H1 (cell line): Measurements from ENCODE around the gene RAD51B. TPM values are rescaled to one million over a fixed set of nuclear protein-coding genes. Genes with fewer than 3 reads are reported as not detected.

ENCODE experiments used
- CTCF ChIA-PET: fragments of 300-600 bp; sonication (Branson Sonifier 250); formaldehyde crosslinking; loops from one replicate; lab custom pipeline; 2021; ENCODE audit not compliant: partially characterized antibody; lab: Charles Lee
- POLR2A ChIA-PET: fragments of 300-600 bp; sonication (Branson Sonifier 250); formaldehyde crosslinking; loops from one replicate; lab custom pipeline; 2021; ENCODE audit warnings: inconsistent platforms; ENCODE audit not compliant: partially characterized antibody; lab: Charles Lee
- DNase-seq, 2 experiments: peaks; one replicate each; pipeline versions ENCODE4 v3.0.0 to v3.0.0-alpha.2; 2010 to 2022; ENCODE audit warnings: low spot score in 2 of 2, low read depth in 1 of 2, mixed read lengths in 1 of 2
- FAIRE-seq: peaks from 2 replicates; lab custom pipeline; 2011; peaks lifted over from hg19 to GRCh38; lab: Jason Lieb, UNC
- H2AFZ ChIP-seq: 2 replicates; pipeline ENCODE4 v1.8.1; 2012; ENCODE audit warnings: low read length, inconsistent platforms
- H2AK5ac ChIP-seq: 2 replicates; pipeline ENCODE4 v1.6.1; 2013; ENCODE audit warnings: low read depth, low read length
- H2BK120ac ChIP-seq: replicated peaks from 2 replicates; pipeline ENCODE3; 2013; ENCODE audit warnings: low read depth, low read length, inconsistent platforms
- H2BK12ac ChIP-seq: 2 replicates; pipeline ENCODE4 v1.6.1; 2013; ENCODE audit warnings: low read depth, low read length
- H2BK15ac ChIP-seq: 2 replicates; pipeline ENCODE4 v1.6.1; 2013; ENCODE audit warnings: low read length
- H2BK20ac ChIP-seq: 2 replicates; pipeline ENCODE4 v1.6.1; 2013; ENCODE audit warnings: low read length
- H2BK5ac ChIP-seq: 2 replicates; pipeline ENCODE4 v1.6.1; 2013; ENCODE audit warnings: low read depth, low read length
- H3K14ac ChIP-seq: 2 replicates; pipeline ENCODE4 v1.6.1; 2013; ENCODE audit warnings: inconsistent platforms; ENCODE audit not compliant: insufficient read length
- H3K18ac ChIP-seq: 2 replicates; pipeline ENCODE4 v1.6.1; 2013; ENCODE audit warnings: low read length; ENCODE audit errors: extremely low read depth
- H3K23ac ChIP-seq: 2 replicates; pipeline ENCODE4 v1.6.1; 2013; ENCODE audit warnings: inconsistent platforms; ENCODE audit not compliant: insufficient read length
- H3K23me2 ChIP-seq: 2 replicates; pipeline ENCODE4 v1.6.1; 2013; ENCODE audit warnings: low read depth, low read length
- H3K27ac ChIP-seq: 2 replicates; pipeline ENCODE4 v1.6.1; 2011; ENCODE audit warnings: low read depth, low read length, inconsistent platforms
- H3K27me3 ChIP-seq, 4 experiments: replicated peaks in 1 of 4; 1 replicate in 1 of 4; 2 replicates in 3 of 4; pipeline versions ENCODE4 v1.6.1 to v1.8.1; 2011 to 2013; ENCODE audit warnings: low read length in 3 of 4, mild to moderate bottlenecking in 3 of 4, inconsistent platforms in 2 of 4, mixed read lengths in 2 of 4, moderate library complexity in 1 of 4; ENCODE audit not compliant: control insufficient read depth in 3 of 4, insufficient read depth in 3 of 4; ENCODE audit errors: extremely low read depth in 1 of 4
- H3K36me3 ChIP-seq, 4 experiments: 2 replicates each; pipeline versions ENCODE4 v1.6.1 to v1.8.1; 2011 to 2013; ENCODE audit warnings: mild to moderate bottlenecking in 4 of 4, low read length in 3 of 4, moderate library complexity in 2 of 4, control low read depth in 1 of 4, inconsistent platforms in 1 of 4; ENCODE audit not compliant: insufficient read depth in 4 of 4, control insufficient read depth in 2 of 4
- H3K4ac ChIP-seq: replicated peaks from 2 replicates; pipeline ENCODE3; 2013; ENCODE audit warnings: low read length, low read depth, mixed read lengths, inconsistent platforms; ENCODE audit not compliant: insufficient read length
- H3K4me1 ChIP-seq, 4 experiments: replicated peaks in 1 of 4; 1 replicate in 1 of 4; 2 replicates in 3 of 4; pipeline versions ENCODE4 v1.6.1 to v1.8.1; 2011 to 2013; ENCODE audit warnings: low read length in 3 of 4, inconsistent platforms in 2 of 4, mixed read lengths in 1 of 4; ENCODE audit not compliant: insufficient read depth in 4 of 4, control insufficient read depth in 3 of 4
- H3K4me2 ChIP-seq, 2 experiments: 2 replicates each; pipeline versions ENCODE4 v1.6.1 to v1.8.1; 2011 to 2013; ENCODE audit warnings: low read depth in 2 of 2, low read length in 2 of 2, control low read depth in 1 of 2, inconsistent platforms in 1 of 2, mild to moderate bottlenecking in 1 of 2; ENCODE audit not compliant: insufficient read depth in 1 of 2
- H3K4me3 ChIP-seq, 4 experiments: fragments of 200-600, 300-600 bp in 1 of 4; sonication (generic), shearing (Covaris generic), sonication (Bioruptor Twin) in 1 of 4; 2 replicates each; pipeline versions ENCODE4 v1.5.1 to v1.8.1; 2011 to 2016; ENCODE audit warnings: low read length in 4 of 4, low read depth in 3 of 4, control low read depth in 2 of 4, inconsistent platforms in 2 of 4, mild to moderate bottlenecking in 2 of 4, mixed read lengths in 1 of 4, moderate library complexity in 1 of 4; ENCODE audit not compliant: insufficient read depth in 2 of 4; ENCODE audit errors: extremely low read depth in 1 of 4
- H3K56ac ChIP-seq: replicated peaks from 2 replicates; pipeline ENCODE3; 2013; ENCODE audit warnings: low read depth, mild to moderate bottlenecking, mixed read lengths, low read length, inconsistent platforms; ENCODE audit not compliant: insufficient read length
- H3K79me1 ChIP-seq: 2 replicates; pipeline ENCODE4 v1.6.1; 2013; ENCODE audit warnings: low read depth, low read length, control low read depth
- H3K79me2 ChIP-seq, 2 experiments: 2 replicates each; pipeline versions ENCODE4 v1.6.1 to v1.8.1; 2012 to 2013; ENCODE audit warnings: low read length in 2 of 2, mild to moderate bottlenecking in 2 of 2, inconsistent platforms in 1 of 2; ENCODE audit not compliant: insufficient read depth in 2 of 2, control insufficient read depth in 1 of 2
- H3K9ac ChIP-seq, 4 experiments: replicated peaks in 1 of 4; 1 replicate in 1 of 4; 2 replicates in 3 of 4; pipeline versions ENCODE4 v1.6.1 to v1.8.1; 2011 to 2013; ENCODE audit warnings: low read depth in 3 of 4, low read length in 3 of 4, control low read depth in 2 of 4, mild to moderate bottlenecking in 2 of 4, moderate library complexity in 2 of 4, inconsistent platforms in 1 of 4; ENCODE audit errors: extremely low read depth in 1 of 4
- H3K9me3 ChIP-seq, 2 experiments: 2 replicates each; pipeline versions ENCODE4 v1.6.1 to v1.8.1; 2012 to 2013; ENCODE audit warnings: mild to moderate bottlenecking in 2 of 2, moderate library complexity in 2 of 2, control low read depth in 1 of 2, inconsistent platforms in 1 of 2, low read depth in 1 of 2, low read length in 1 of 2, mixed read lengths in 1 of 2; ENCODE audit not compliant: insufficient read depth in 2 of 2
- H4K20me1 ChIP-seq, 2 experiments: replicated peaks in 1 of 2; 2 replicates each; pipeline versions ENCODE3 to v1.8.1; 2011 to 2013; ENCODE audit warnings: inconsistent platforms in 2 of 2, low read length in 2 of 2, mild to moderate bottlenecking in 1 of 2; ENCODE audit not compliant: insufficient read depth in 2 of 2, control insufficient read depth in 1 of 2
- H4K5ac ChIP-seq: 2 replicates; pipeline ENCODE4 v1.6.1; 2013; ENCODE audit warnings: low read length, low read depth, mixed read lengths, inconsistent platforms; ENCODE audit not compliant: insufficient read length
- H4K8ac ChIP-seq: 2 replicates; pipeline ENCODE4 v1.8.0; 2013; ENCODE audit warnings: mild to moderate bottlenecking, moderate library complexity, low read length, inconsistent platforms; ENCODE audit not compliant: insufficient read depth; ENCODE audit errors: extremely low read depth
- H4K91ac ChIP-seq: replicated peaks from 2 replicates; pipeline ENCODE3; 2013; ENCODE audit warnings: low read length, mixed read lengths, inconsistent platforms; ENCODE audit not compliant: insufficient read length
- CTBP2 ChIP-seq: IDR thresholded peaks from 2 replicates; pipeline ENCODE4 v1.7.0; 2011; ENCODE audit warnings: borderline replicate concordance, mild to moderate bottlenecking, moderate library complexity, mixed read lengths, low read length; ENCODE audit not compliant: insufficient read depth, insufficient read length
- HDAC2 ChIP-seq, 2 experiments: fragments of 300-600 bp in 1 of 2; sonication (generic) in 1 of 2; IDR thresholded peaks; 2 replicates each; pipeline ENCODE4 v1.6.1; 2011 to 2012; ENCODE audit warnings: low read depth in 2 of 2, low read length in 2 of 2, mild to moderate bottlenecking in 2 of 2, moderate library complexity in 2 of 2, borderline replicate concordance in 1 of 2, inconsistent platforms in 1 of 2
- JUN ChIP-seq: IDR thresholded peaks from 2 replicates; pipeline ENCODE4 v1.6.1; 2011; ENCODE audit warnings: low read depth, mild to moderate bottlenecking, improper control_type of control experiment, low read length
- MAFK ChIP-seq: IDR thresholded peaks from 2 replicates; pipeline ENCODE4 v1.6.1; 2012; ENCODE audit warnings: low read depth, mild to moderate bottlenecking, improper control_type of control experiment, low read length
- RAD21 ChIP-seq, 2 experiments: IDR thresholded peaks in 1 of 2; conservative IDR thresholded peaks in 1 of 2; 2 replicates each; pipeline ENCODE4 v1.6.1; 2011; ENCODE audit warnings: low read depth in 2 of 2, low read length in 2 of 2, improper control_type of control experiment in 1 of 2, inconsistent platforms in 1 of 2, mild to moderate bottlenecking in 1 of 2, moderate library complexity in 1 of 2
- SP2 ChIP-seq: IDR thresholded peaks from 2 replicates; pipeline ENCODE4 v1.6.1; 2012; ENCODE audit warnings: mild to moderate bottlenecking, low read length, inconsistent platforms
- WGBS, 2 experiments: shearing (Covaris generic) in 1 of 2; methylation state at CpG; one replicate each; pipeline versions ENCODE4 v1.1.6 to v1.1.7; 2013 to 2015; ENCODE audit warnings: low lambda C conversion rate in 2 of 2, mixed read lengths in 2 of 2, inconsistent platforms in 1 of 2, low coverage in 1 of 2, missing lambda C conversion rate in 1 of 2; ENCODE audit not compliant: insufficient replicate concordance in 2 of 2, insufficient coverage in 1 of 2, insufficient read length in 1 of 2; ENCODE audit errors: extremely low coverage in 1 of 2, missing lambda C conversion rate in 1 of 2; 5-methylcytosine and 5-hydroxymethylcytosine counted together
- polyA plus RNA-seq, 7 experiments: library from polyadenylated mRNA; depleted of rRNA in 3 of 7; stranded (reverse) in 5 of 7; unstranded in 2 of 7; fragments of >200 nt in 5 of 7; fragments of 200-250 nt in 2 of 7; gene quantifications; 1 replicate in 5 of 7; 2 replicates in 1 of 7; 4 replicates in 1 of 7; pipeline versions ENCODE4 v1.2.1 to v1.2.3, GENCODE V29; 2011 to 2013; ENCODE audit warnings: missing spikeins in 2 of 7, mixed read lengths in 2 of 7
- total RNA-seq: library from RNA; stranded (reverse); fragmentation: NEBNext Ultra II Directional; extraction: Animal tissue kit (Norgen Biotek cat#: 25700); gene quantifications from 2 replicates; pipeline ENCODE4 v1.2.1, GENCODE V29; 2021

The RAD51B gene
- total and polyA plus RNA-seq, 2 of the 8 experiments (the other 6 are each of a cell fraction or from before 2014, with no cell fraction given) = 3.9 to 14.9 TPM

GRCh38 chr14:68758301-68758700 lies 938.7 kb downstream of the RAD51B start:
- no peak overlapping the region for H4K5ac ChIP-seq
- no peaks in the 10 kb centered on the region for H3K27me3 ChIP-seq
- H2BK15ac ChIP-seq = no peak overlapping the region
- H3K9me3 ChIP-seq = no peaks in the 10 kb centered on the region
- H4K91ac ChIP-seq = no peak overlapping the region
- H2BK12ac ChIP-seq = no peak overlapping the region
- no peaks in the 10 kb centered on the region for H3K36me3 ChIP-seq
- no peak overlapping the region for H3K14ac ChIP-seq
- H3K4me1 ChIP-seq = peaks cover 2 to 10% (median 6%) of the 10 kb centered on the region in 4 experiments; a peak in 6 of 7 replicates
- no peak overlapping the region for H3K9ac ChIP-seq
- H4K20me1 ChIP-seq = no peaks in the 10 kb centered on the region
- no peak overlapping the region for H3K4me2 ChIP-seq
- H3K4ac ChIP-seq = no peak overlapping the region
- H2BK5ac ChIP-seq = no peak overlapping the region
- H2BK120ac ChIP-seq = no peak overlapping the region
- POLR2A ChIA-PET = interaction anchor here (1.3 to 2.5 kb wide), 2 partner anchors 31 to 38 kb away, joined by 3 to 6 read pairs; no protein-coding TSS in a partner anchor
- H2AFZ ChIP-seq = no peak overlapping the region
- no peak for DNase-seq
- no peaks in the 10 kb centered on the region for H3K79me1 ChIP-seq
- no peak for FAIRE-seq
- CTCF ChIA-PET = interaction anchor here (0.6 to 4.4 kb wide), 9 partner anchors 8 to 382 kb away, joined by 3 to 27 read pairs (median 4); no protein-coding TSS in a partner anchor
- no peak overlapping the region for H2BK20ac ChIP-seq
- H3K23ac ChIP-seq = no peak overlapping the region
- no peak overlapping the region for H3K56ac ChIP-seq
- no peak overlapping the region for H2AK5ac ChIP-seq
- no peak overlapping the region for H3K18ac ChIP-seq
- H3K4me3 ChIP-seq = no peak overlapping the region
- H4K8ac ChIP-seq = no peak overlapping the region
- no peaks in the 10 kb centered on the region for H3K79me2 ChIP-seq
- H3K23me2 ChIP-seq = no peaks in the 10 kb centered on the region
- H3K27ac ChIP-seq = no peak overlapping the region
- WGBS, 2 experiments = 97% methylated on average over 3 of the region's 3 CpGs; no CpG with 5 or more reads in 1 of the 2 experiments
- TF ChIP-seq SP2 = no peak
- TF ChIP-seq JUN = no peak
- no peak for TF ChIP-seq MAFK
- no peak for TF ChIP-seq CTBP2
- no peak for TF ChIP-seq HDAC2 (IDR thresholded peaks at IDR 0.05; ENCODE audit: borderline replicate concordance in 1 of 2, low read depth in 2 of 2, low read length in 2 of 2)
- TF ChIP-seq RAD21 (IDR thresholded peaks at IDR 0.05 in 1 of 2, conservative IDR thresholded peaks at IDR 0.05 in 1 of 2; ENCODE audit: low read depth in 2 of 2, low read length in 2 of 2) = no peak
